ENCODE measurements around the gene GSC.
A peak's percentile ranks its signal among the peaks of the same experiment; 100 is the strongest.

- peak; percentile 77 for TF ChIP-seq CTCF (IDR thresholded peaks at IDR 0.05)
- no peak for TF ChIP-seq EZH2phosphoT487 (IDR thresholded peaks at IDR 0.05)
- no peak for TF ChIP-seq EZH2 (IDR thresholded peaks at IDR 0.05)
These were observed 21.1 kb downstream of the GSC start for GRCh38 chr14:94748667-94749347.

All from neural progenitor cell (in vitro differentiated cells).